K562 (cell line): ENCODE measurements around the gene TGM1. TPM values are rescaled to one million over a fixed set of nuclear protein-coding genes. Genes with fewer than 3 reads are reported as not detected.

Experiments
- BCOR ChIP-seq: fragments of 450-650 bp; IDR thresholded peaks from 2 replicates; pipeline ENCODE4 v1.6.1; 2016
- CREB5 ChIP-seq: fragments of 250-450 bp; sonication (Bioruptor Pico); IDR thresholded peaks from 2 replicates; pipeline ENCODE4 v1.5.0; 2020; ENCODE audit warnings: mild to moderate bottlenecking
- CREM ChIP-seq: IDR thresholded peaks from 2 replicates; pipeline ENCODE4 v1.6.1; 2014; ENCODE audit warnings: antibody characterized with exemption, low read depth
- DNMT1 ChIP-seq: fragments of 450-650 bp; IDR thresholded peaks from 2 replicates; pipeline ENCODE4 v1.6.1; 2016; ENCODE audit warnings: antibody characterized with exemption, mild to moderate bottlenecking
- ELF2 ChIP-seq: fragments of 250-450 bp; sonication (Bioruptor Pico); IDR thresholded peaks from 2 replicates; pipeline ENCODE4 v1.5.0; 2021; ENCODE audit warnings: mild to moderate bottlenecking
- ESRRA ChIP-seq: fragments of 450-650 bp; IDR thresholded peaks from 2 replicates; pipeline ENCODE4 v1.6.1; 2014; ENCODE audit warnings: low read depth, mild to moderate bottlenecking, moderate library complexity, borderline replicate concordance
- FUS ChIP-seq: fragments of 200-400 bp; formaldehyde crosslinking; optimal IDR thresholded peaks from 2 replicates; pipeline ENCODE3; 2017; ENCODE audit warnings: low read depth, low read length
- MECOM ChIP-seq: fragments of 250-450 bp; sonication (Bioruptor Pico); IDR thresholded peaks from 2 replicates; pipeline ENCODE4 v1.8.0; 2022; ENCODE audit warnings: inconsistent platforms
- NCOA6 ChIP-seq: fragments of 450-650 bp; IDR thresholded peaks from 2 replicates; pipeline ENCODE4 v1.6.1; 2017; ENCODE audit warnings: mild to moderate bottlenecking
- NFIX ChIP-seq: fragments of 250-450 bp; sonication (Bioruptor Pico); IDR thresholded peaks from 2 replicates; pipeline ENCODE4 v1.4.0; 2020; ENCODE audit warnings: low read depth, mild to moderate bottlenecking, moderate library complexity
- NONO ChIP-seq, 2 experiments: fragments of 200-400 bp in 1 of 2; fragments of 450-650 bp in 1 of 2; formaldehyde crosslinking in 1 of 2; IDR thresholded peaks; 2 replicates each; pipeline ENCODE4 v1.6.1; 2017; ENCODE audit warnings: low read depth in 2 of 2, mild to moderate bottlenecking in 2 of 2, moderate library complexity in 2 of 2, low read length in 1 of 2
- POLR2A ChIP-seq: fragments of 450-650 bp; conservative IDR thresholded peaks from 2 replicates; pipeline ENCODE4 v1.6.1; 2016
- RCOR1 ChIP-seq, 2 experiments: IDR thresholded peaks; 2 replicates each; pipeline ENCODE4 v1.6.1; 2012; ENCODE audit warnings: low read depth in 2 of 2, low read length in 2 of 2, borderline replicate concordance in 1 of 2, improper control_type of control experiment in 1 of 2
- SOX6 ChIP-seq: fragments of 450-650 bp; IDR thresholded peaks from 2 replicates; pipeline ENCODE4 v1.6.1; 2014; ENCODE audit warnings: mild to moderate bottlenecking
- TCF7 ChIP-seq: sonication (generic); IDR thresholded peaks from 2 replicates; pipeline ENCODE4 v1.6.1; 2016; ENCODE audit warnings: antibody characterized with exemption, borderline replicate concordance
- TEAD4 ChIP-seq, 2 experiments: sonication (generic) in 1 of 2; formaldehyde crosslinking in 1 of 2; IDR thresholded peaks; 2 replicates each; pipeline versions ENCODE4 v1.6.1 to v1.8.0; 2012 to 2022; ENCODE audit warnings: borderline replicate concordance in 1 of 2, inconsistent platforms in 1 of 2, low read length in 1 of 2, mild to moderate bottlenecking in 1 of 2, missing genetic modification reagents in 1 of 2
- TGIF2 ChIP-seq: sonication (generic); formaldehyde crosslinking; IDR thresholded peaks from 2 replicates; pipeline ENCODE4 v1.8.1; 2022; ENCODE audit warnings: mild to moderate bottlenecking, missing genetic modification reagents, moderate library complexity
- THRAP3 ChIP-seq: fragments of 450-650 bp; IDR thresholded peaks from 2 replicates; pipeline ENCODE4 v1.6.1; 2016; ENCODE audit warnings: mild to moderate bottlenecking, inconsistent platforms, borderline replicate concordance
- TOE1 ChIP-seq, 2 experiments: fragments of 450-650 bp in 1 of 2; sonication (generic) in 1 of 2; formaldehyde crosslinking in 1 of 2; IDR thresholded peaks; 2 replicates each; pipeline versions ENCODE4 v1.7.1 to v1.8.0; 2016 to 2022; ENCODE audit warnings: borderline replicate concordance in 2 of 2, mild to moderate bottlenecking in 2 of 2, antibody characterized with exemption in 1 of 2, inconsistent platforms in 1 of 2, low read depth in 1 of 2, missing genetic modification reagents in 1 of 2, moderate library complexity in 1 of 2
- TRIM25 ChIP-seq: fragments of 450-650 bp; IDR thresholded peaks from 2 replicates; pipeline ENCODE4 v1.7.0; 2016; ENCODE audit warnings: borderline replicate concordance
- U2AF2 ChIP-seq: fragments of 200-400 bp; formaldehyde crosslinking; optimal IDR thresholded peaks from 2 replicates; pipeline ENCODE3; 2017; ENCODE audit warnings: low read depth, mild to moderate bottlenecking, low read length
- ZBTB2 ChIP-seq: fragments of 450-650 bp; IDR thresholded peaks from 2 replicates; pipeline ENCODE4 v1.6.1; 2016; ENCODE audit warnings: antibody characterized with exemption
- ZBTB7A ChIP-seq: IDR thresholded peaks from 2 replicates; pipeline ENCODE4 v1.6.1; 2011; ENCODE audit warnings: low read depth, mild to moderate bottlenecking, low read length, moderate library complexity, borderline replicate concordance; ENCODE audit not compliant: control insufficient read depth
- ZNF3 ChIP-seq: fragments of 250-450 bp; sonication (Bioruptor Pico); IDR thresholded peaks from 2 replicates; pipeline ENCODE4 v1.5.0; 2021; ENCODE audit warnings: mild to moderate bottlenecking, moderate library complexity
- ZNF583 ChIP-seq: fragments of 250-450 bp; sonication (Bioruptor Pico); IDR thresholded peaks from 2 replicates; pipeline ENCODE4 v1.4.0; 2020
- polyA plus RNA-seq, 8 experiments: library from polyadenylated mRNA; depleted of rRNA in 4 of 8; stranded (reverse) in 5 of 8; unstranded in 3 of 8; fragments of >200 nt; fragmentation: Nextera tagmentation in 2 of 8; fragmentation: Illumina TruSeq in 1 of 8; extraction: Ambion mirVana in 2 of 8; extraction: Trizol in 1 of 8; gene quantifications; 2 replicates each; pipeline versions ENCODE4 v1.2.1 to v1.2.3, GENCODE V29; 2011 to 2014; ENCODE audit warnings: inconsistent platforms in 1 of 8, missing spikeins in 1 of 8
- total RNA-seq, 7 experiments: library from RNA; depleted of rRNA in 6 of 7; stranded (reverse); fragments of >200 nt in 6 of 7; fragmentation: Illumina TruSeq in 2 of 7; extraction: Trizol in 2 of 7; gene quantifications; 2 replicates each; pipeline versions ENCODE4 v1.2.1 to v1.2.3, GENCODE V29; 2011 to 2021; ENCODE audit warnings: low replicate concordance in 1 of 7

Gene TGM1
- total and polyA plus RNA-seq, 9 of the 15 experiments (the other 6 are each of a cell fraction or from before 2014, with no cell fraction given), result 0.13 to 4.4 (median 0.88) TPM

GRCh38 chr14:24271134-24271833 is 8.3 kb upstream of the TGM1 start, which contains the start of gene RABGGTA (continued):
- TF ChIP-seq TEAD4 (IDR thresholded peaks at IDR 0.05; ENCODE audit: low read length) (0 out of 2 replicates have a peak, but pooled peaks have one; percentile 18), TEAD4 (CRISPR knock-in tag; IDR thresholded peaks at IDR 0.05; ENCODE audit: borderline replicate concordance) (no peak), ESRRA (peak; percentile 58; the same call in 1 of the 2 replicates), THRAP3 (no peak), U2AF2 (no peak), DNMT1 (no peak), TOE1 (IDR thresholded peaks at IDR 0.05; ENCODE audit: borderline replicate concordance) (no peak; the same call in 1 of the 2 replicates), TOE1 (CRISPR knock-in tag; IDR thresholded peaks at IDR 0.05; ENCODE audit: borderline replicate concordance, low read depth) (no peak), CREB5 (CRISPR knock-in tag) (no peak), BCOR (no peak), NFIX (no peak), ZBTB7A (peak; percentile 90), FUS (no peak), TCF7 (no peak), ZNF3 (no peak), RCOR1 (IDR thresholded peaks at IDR 0.05; ENCODE audit: borderline replicate concordance in 1 of 2, low read depth in 2 of 2, low read length in 2 of 2) (peak in 1 of 2 experiments; percentile 63; a peak in 2 of 4 replicates), ZBTB2 (peak; percentile 84; the same call in 1 of the 2 replicates), ZNF583 (CRISPR knock-in tag) (no peak), NONO (IDR thresholded peaks at IDR 0.05; ENCODE audit: low read depth in 2 of 2, low read length in 1 of 2) (peak in 1 of 2 experiments; percentile 76; a peak in 3 of 4 replicates), POLR2A (peak; percentile 79), TGIF2 (CRISPR knock-in tag) (no peak), CREM (peak; percentile 82), MECOM (CRISPR knock-in tag) (no peak), SOX6 (peak; percentile 54), ELF2 (CRISPR knock-in tag) (0 out of 2 replicates have a peak, but pooled peaks have one; percentile 50), TRIM25 (no peak), NCOA6 (no peak)
